GM12878 (cell line): ENCODE results near the gene PKD1L1. TPM values are rescaled to one million over a fixed set of nuclear protein-coding genes. Genes with fewer than 3 reads are reported as not detected.

Source experiments
- ATAC-seq: fragments of 200-7000 bp; cut with Tn5 transposase; 3 replicates; pipeline ENCODE4 v1.9.1; 2020; ENCODE audit warnings: mild to moderate bottlenecking, moderate library complexity
- BruUV-seq: library from RNA; stranded (reverse); fragments of 400-500 nt; replicated peaks from 2 replicates; lab custom pipeline; 2021; lab: Mats Ljungman, UMichigan
- CTCF ChIA-PET: fragments of 300-600 bp; sonication (Branson Sonifier 250); formaldehyde crosslinking; extraction: SDS; loops from one replicate; lab custom pipeline; 2021; ENCODE audit warnings: inconsistent platforms; lab: Yijun Ruan, JAX
- POLR2A ChIA-PET: fragments of 350-600 bp; formaldehyde crosslinking; extraction: SDS; loops from one replicate; lab custom pipeline; 2021; ENCODE audit warnings: inconsistent platforms; lab: Charles Lee
- RAD21 ChIA-PET: fragments of 300-600 bp; sonication (Branson Sonifier 250); formaldehyde crosslinking; loops from one replicate; lab custom pipeline; 2023; ENCODE audit warnings: antibody characterized with exemption; ENCODE audit not compliant: unreplicated experiment; lab: Charles Lee
- SMC1A ChIA-PET: fragments of 300-600 bp; sonication (Branson Sonifier 250); formaldehyde crosslinking; loops from one replicate; lab custom pipeline; 2023; ENCODE audit not compliant: unreplicated experiment, uncharacterized antibody; lab: Charles Lee
- DNase-seq: peaks from one replicate; pipeline ENCODE4 v3.0.0-alpha.2; 2011; ENCODE audit warnings: low read depth, low spot score
- FAIRE-seq: peaks from 3 replicates; lab custom pipeline; 2011; peaks lifted over from hg19 to GRCh38; lab: Jason Lieb, UNC
- H2AFZ ChIP-seq: 2 replicates; pipeline ENCODE4 v1.6.0; 2011; ENCODE audit warnings: low read depth, low read length, control low read depth; ENCODE audit not compliant: control insufficient read depth
- H3K27ac ChIP-seq: 2 replicates; pipeline ENCODE4 v1.5.1; 2011; ENCODE audit warnings: control low read depth; ENCODE audit not compliant: control insufficient read depth, insufficient read depth
- H3K27me3 ChIP-seq, 2 experiments: replicated peaks in 1 of 2; 2 replicates each; pipeline versions ENCODE4 v1.6.0 to v1.6.1; 2011; ENCODE audit warnings: low read length in 1 of 2; ENCODE audit not compliant: control insufficient read depth in 2 of 2, insufficient read depth in 2 of 2
- H3K36me3 ChIP-seq, 2 experiments: 2 replicates each; pipeline ENCODE4 v1.5.1; 2011; ENCODE audit warnings: low read length in 1 of 2; ENCODE audit not compliant: control insufficient read depth in 2 of 2, insufficient read depth in 2 of 2
- H3K4me1 ChIP-seq: 2 replicates; pipeline ENCODE4 v1.6.1; 2011; ENCODE audit warnings: mild to moderate bottlenecking, low read length, moderate library complexity, mixed read lengths; ENCODE audit not compliant: control insufficient read depth, insufficient read depth
- H3K4me2 ChIP-seq: 2 replicates; pipeline ENCODE4 v1.6.0; 2011; ENCODE audit warnings: control low read depth; ENCODE audit not compliant: control insufficient read depth, insufficient read depth
- H3K4me3 ChIP-seq: fragments of 200-600 bp; sonication (generic); 2 replicates; pipeline ENCODE4 v1.5.1; 2016
- H3K79me2 ChIP-seq: 2 replicates; pipeline ENCODE4 v1.6.0; 2011; ENCODE audit warnings: low read length; ENCODE audit not compliant: control insufficient read depth, insufficient read depth
- H3K9ac ChIP-seq: 2 replicates; pipeline ENCODE4 v1.8.0; 2011; ENCODE audit warnings: low read length, control low read depth, mixed read lengths; ENCODE audit not compliant: control insufficient read depth, insufficient read depth
- H3K9me3 ChIP-seq: replicated peaks from 3 replicates; pipeline ENCODE4 v1.5.1; 2011; ENCODE audit warnings: mild to moderate bottlenecking, low read length; ENCODE audit not compliant: control insufficient read depth, insufficient read depth
- H4K20me1 ChIP-seq: 2 replicates; pipeline ENCODE4 v1.6.0; 2011; ENCODE audit not compliant: control insufficient read depth, insufficient read depth
- IRF3 ChIP-seq: fragments of 450-650 bp; IDR thresholded peaks from 2 replicates; pipeline ENCODE4 v1.6.1; 2014; ENCODE audit warnings: mild to moderate bottlenecking
- SKIL ChIP-seq: fragments of 450-650 bp; IDR thresholded peaks from 2 replicates; pipeline ENCODE4 v1.6.1; 2017; ENCODE audit warnings: mild to moderate bottlenecking, low read depth, inconsistent platforms; ENCODE audit not compliant: poor library complexity, severe bottlenecking
- SMC3 ChIP-seq: IDR thresholded peaks from 2 replicates; pipeline ENCODE4 v1.6.1; 2011; ENCODE audit warnings: low read length, improper control_type of control experiment, borderline replicate concordance
- ZNF592 ChIP-seq: fragments of 450-650 bp; IDR thresholded peaks from 2 replicates; pipeline ENCODE4 v1.6.1; 2017; ENCODE audit warnings: mild to moderate bottlenecking, moderate library complexity
- WGBS: methylation state at CpG from one replicate; pipeline ENCODE4 v1.1.6; 2016; ENCODE audit warnings: low lambda C conversion rate; ENCODE audit not compliant: insufficient replicate concordance, insufficient coverage; ENCODE audit errors: missing lambda C conversion rate; 5-methylcytosine and 5-hydroxymethylcytosine counted together
- in situ Hi-C: fragments of 300-500 bp; cut with MboI; formaldehyde crosslinking; loops from 9 replicates; pipeline ENCODE4 v1.14.3; 2018; ENCODE audit warnings: mixed read lengths
- intact Hi-C: fragments of 100-400 bp; cut with micrococcal nuclease; formaldehyde crosslinking; loops from one replicate; pipeline ENCODE4 v1.14.2; 2022; ENCODE audit not compliant: unreplicated experiment
- polyA plus RNA-seq, 11 experiments: library from polyadenylated mRNA; depleted of rRNA in 4 of 11; unstranded in 6 of 11; stranded (reverse) in 5 of 11; fragments of >200 nt; fragmentation: Nextera tagmentation in 4 of 11; fragmentation: Illumina TruSeq in 1 of 11; extraction: Ambion mirVana in 4 of 11; extraction: Trizol in 1 of 11; gene quantifications; 1 replicate in 1 of 11; 2 replicates in 10 of 11; pipeline versions ENCODE4 v1.2.1 to v1.2.3, GENCODE V29; 2011 to 2016; ENCODE audit warnings: inconsistent platforms in 2 of 11, missing spikeins in 2 of 11, low read depth in 1 of 11
- total RNA-seq, 4 experiments: library from RNA; depleted of rRNA in 3 of 4; stranded (reverse); fragments of >200 nt in 3 of 4; fragmentation: Illumina TruSeq in 1 of 4; extraction: Trizol in 1 of 4; gene quantifications; 2 replicates each; pipeline versions ENCODE4 v1.2.1 to v1.2.3, GENCODE V29; 2013 to 2021

Gene PKD1L1
- total and polyA plus RNA-seq, 10 of the 15 experiments (the other 5 are each of a cell fraction or from before 2014, with no cell fraction given), result under 0.01 to 0.05 (median 0.02) TPM; not detected in 3

GRCh38 chr7:47739301-47739875, 208.9 kb downstream of the PKD1L1 start:
- SMC1A ChIA-PET, result interaction anchor here (0.6 kb wide), 1 partner anchor 482 kb away, joined by 3 read pairs; no protein-coding TSS in a partner anchor
- no TSS peak for BruUV-seq
- no peak for TF ChIP-seq SKIL
- TF ChIP-seq IRF3, result no peak
- no peak for TF ChIP-seq ZNF592
- TF ChIP-seq SMC3, result no peak

More at GRCh38 chr7:47739301-47739875, 208.9 kb downstream of the PKD1L1 start:
- no peak for ATAC-seq
- H3K9ac ChIP-seq, result no peak overlapping the region
- no peak overlapping the region for H3K4me3 ChIP-seq
- no peaks in the 10 kb centered on the region for H3K79me2 ChIP-seq
- in situ Hi-C loops (no loop called here), intact Hi-C loops (no loop called here)
- no peaks in the 10 kb centered on the region for H3K36me3 ChIP-seq
- H3K9me3 ChIP-seq, result no peaks in the 10 kb centered on the region
- no peak overlapping the region for H3K27ac ChIP-seq
- H4K20me1 ChIP-seq, result no peaks in the 10 kb centered on the region
- H3K27me3 ChIP-seq, result peaks cover 1 to 8% of the 10 kb centered on the region in 2 experiments; a peak in 2 of 4 replicates
- H2AFZ ChIP-seq, result no peak overlapping the region
- DNase-seq, result no peak
- no peak for FAIRE-seq
- ChIA-PET RAD21 (no interaction called here), CTCF (no interaction called here), POLR2A (no interaction called here)
- WGBS, result 45% methylated on average over 9 of the region's 9 CpGs
- H3K4me1 ChIP-seq, result no peaks in the 10 kb centered on the region
- H3K4me2 ChIP-seq, result no peak overlapping the region
